ENCODE data around the gene KLF4. TPM values are rescaled to one million over a fixed set of nuclear protein-coding genes. Genes with fewer than 3 reads are reported as not detected.

KLF4 gene
- total RNA-seq, 1 donor from 2014 or later = 143 TPM

DNA sequence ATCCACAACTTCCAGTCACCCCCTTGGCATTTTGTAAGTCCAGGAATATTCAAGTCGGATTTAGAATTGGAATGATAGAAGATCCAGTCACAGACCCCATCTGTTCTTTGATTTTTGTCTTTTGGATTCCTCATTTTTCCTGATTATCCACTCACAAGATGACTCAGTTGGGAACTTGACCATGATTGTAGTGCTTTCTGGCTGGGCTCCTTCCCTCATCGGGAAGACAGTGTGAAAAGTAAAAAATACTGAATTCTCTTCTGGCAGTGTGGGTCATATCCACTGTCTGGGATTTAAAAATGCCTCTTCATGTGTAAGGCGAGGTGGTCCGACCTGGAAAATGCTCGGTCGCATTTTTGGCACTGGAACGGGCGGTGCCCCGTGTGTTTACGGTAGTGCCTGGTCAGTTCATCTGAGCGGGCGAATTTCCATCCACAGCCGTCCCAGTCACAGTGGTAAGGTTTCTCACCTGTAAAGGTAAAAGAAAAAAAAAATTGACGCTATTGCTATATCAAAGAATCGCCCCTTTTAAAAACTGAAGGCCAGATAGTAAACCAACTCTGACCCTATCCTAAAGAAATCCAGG, 4.0 kb downstream of the KLF4 start:
- no peak for ATAC-seq
- no peak for DNase-seq
- intact Hi-C loops (cut with DNase I) = loop anchor here (5.0 kb wide), 1 partner anchor 92 kb away; no protein-coding TSS in a partner anchor
- no peaks in the 10 kb centered on the region for H3K9me3 ChIP-seq
- peaks cover 17% of the 10 kb centered on the region for H3K36me3 ChIP-seq
- TF ChIP-seq, protein P1, sequence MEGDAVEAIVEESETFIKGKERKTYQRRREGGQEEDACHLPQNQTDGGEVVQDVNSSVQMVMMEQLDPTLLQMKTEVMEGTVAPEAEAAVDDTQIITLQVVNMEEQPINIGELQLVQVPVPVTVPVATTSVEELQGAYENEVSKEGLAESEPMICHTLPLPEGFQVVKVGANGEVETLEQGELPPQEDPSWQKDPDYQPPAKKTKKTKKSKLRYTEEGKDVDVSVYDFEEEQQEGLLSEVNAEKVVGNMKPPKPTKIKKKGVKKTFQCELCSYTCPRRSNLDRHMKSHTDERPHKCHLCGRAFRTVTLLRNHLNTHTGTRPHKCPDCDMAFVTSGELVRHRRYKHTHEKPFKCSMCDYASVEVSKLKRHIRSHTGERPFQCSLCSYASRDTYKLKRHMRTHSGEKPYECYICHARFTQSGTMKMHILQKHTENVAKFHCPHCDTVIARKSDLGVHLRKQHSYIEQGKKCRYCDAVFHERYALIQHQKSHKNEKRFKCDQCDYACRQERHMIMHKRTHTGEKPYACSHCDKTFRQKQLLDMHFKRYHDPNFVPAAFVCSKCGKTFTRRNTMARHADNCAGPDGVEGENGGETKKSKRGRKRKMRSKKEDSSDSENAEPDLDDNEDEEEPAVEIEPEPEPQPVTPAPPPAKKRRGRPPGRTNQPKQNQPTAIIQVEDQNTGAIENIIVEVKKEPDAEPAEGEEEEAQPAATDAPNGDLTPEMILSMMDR (IDR thresholded peaks at IDR 0.05) = no peak
- H3K27ac ChIP-seq = peak overlapping the region; percentile 59
- H3K4me3 ChIP-seq = peak overlapping the region; percentile 77
- peaks cover 6% of the 10 kb centered on the region for H3K4me1 ChIP-seq
- peaks cover 3% of the 10 kb centered on the region for H3K27me3 ChIP-seq

DNA sequence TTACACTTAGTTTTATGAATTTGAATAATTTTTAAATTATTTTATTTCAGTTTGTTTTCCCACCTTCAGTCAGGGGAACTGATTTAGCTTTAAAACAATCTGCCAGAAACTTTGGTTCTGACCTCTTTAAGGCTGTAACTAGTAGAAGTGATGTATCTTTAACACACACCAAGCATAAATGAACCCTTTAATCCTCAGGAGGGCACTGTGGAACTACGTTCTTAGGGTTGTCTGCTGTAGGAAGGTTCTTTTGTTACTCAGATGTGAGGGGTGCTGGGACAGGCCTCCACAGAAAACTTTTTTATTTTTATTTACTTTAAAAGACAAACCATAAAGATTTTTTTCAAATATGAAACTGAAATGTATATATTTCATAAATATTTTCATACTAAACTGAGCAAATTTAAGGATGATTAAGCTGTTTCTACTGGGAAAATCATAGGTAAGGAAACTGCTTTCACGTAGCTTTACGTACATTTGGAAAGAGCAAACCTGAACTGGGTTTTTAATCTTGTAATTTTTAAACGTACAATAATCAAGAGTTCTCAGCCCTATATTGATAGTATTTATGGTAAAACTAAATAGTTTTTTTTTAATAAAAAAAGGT, 5.3 kb downstream of the KLF4 start:
- H3K4me3 ChIP-seq = peak overlapping the region; percentile 77

DNA sequence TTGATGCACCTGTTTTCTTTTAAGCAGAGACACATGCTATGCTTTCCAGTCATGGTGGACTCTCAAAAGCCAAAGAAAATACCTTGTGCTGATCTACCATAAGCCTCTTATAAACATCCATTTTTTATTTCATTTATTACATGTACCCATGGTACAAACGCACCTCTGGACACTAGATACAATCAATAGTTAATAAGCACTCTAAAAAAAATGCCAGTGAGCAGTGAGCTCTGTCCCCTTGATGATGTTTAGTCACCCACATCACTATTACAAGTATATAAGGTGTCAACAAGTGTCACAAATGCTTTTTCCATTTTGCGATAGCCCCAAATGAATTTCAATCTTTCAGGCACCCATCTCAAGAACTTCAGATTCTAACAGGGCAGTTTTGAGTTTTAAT, 5.9 kb downstream of the KLF4 start:
- peak overlapping the region; percentile 77 for H3K4me3 ChIP-seq
- H3K4me1 ChIP-seq = no peaks in the 10 kb centered on the region
- TF ChIP-seq, protein P1 (IDR thresholded peaks at IDR 0.05) = no peak
- ATAC-seq = no peak
- no peaks in the 10 kb centered on the region for H3K9me3 ChIP-seq
- DNase-seq = no peak
- H3K36me3 ChIP-seq = peaks cover 17% of the 10 kb centered on the region
- intact Hi-C loops (cut with DNase I) = no loop called here
- H3K27ac ChIP-seq = peak overlapping the region; percentile 59
- peaks cover 3% of the 10 kb centered on the region for H3K27me3 ChIP-seq

More for the DNA sequence above, 5.3 kb downstream of the KLF4 start:
- TF ChIP-seq, protein P1 (IDR thresholded peaks at IDR 0.05) = peak; percentile 56
- H3K27ac ChIP-seq = peak overlapping the region; percentile 59
- H3K9me3 ChIP-seq = no peaks in the 10 kb centered on the region
- DNase-seq (no peak), ATAC-seq (peak; percentile 45)
- H3K27me3 ChIP-seq = peaks cover 3% of the 10 kb centered on the region
- peaks cover 17% of the 10 kb centered on the region for H3K36me3 ChIP-seq
- intact Hi-C loops (cut with DNase I) = no loop called here
- H3K4me1 ChIP-seq = no peaks in the 10 kb centered on the region

DNA sequence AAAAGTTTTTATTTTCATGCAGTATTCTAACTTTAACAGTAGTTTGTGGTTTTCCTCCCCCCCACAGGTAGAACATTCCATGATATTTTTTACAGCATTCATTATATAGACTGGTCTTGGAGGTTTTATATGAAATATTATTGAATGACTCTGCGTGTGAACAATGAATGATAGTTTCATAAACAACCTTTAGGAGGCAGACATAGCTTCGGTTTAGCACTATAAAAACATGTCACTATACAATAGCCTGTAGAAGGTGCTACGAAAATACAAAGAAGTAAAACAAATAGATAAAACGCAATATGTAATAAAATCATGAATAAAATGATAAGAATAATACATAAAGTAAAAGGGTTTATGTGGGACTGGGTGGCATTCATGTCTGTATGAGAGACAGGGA, 8.5 kb downstream of the KLF4 start:
- DNase-seq (no peak), ATAC-seq (no peak)
- no peaks in the 10 kb centered on the region for H3K27me3 ChIP-seq
- intact Hi-C loops (cut with DNase I) = no loop called here
- H3K27ac ChIP-seq = no peak overlapping the region
- TF ChIP-seq, protein P1 (IDR thresholded peaks at IDR 0.05) = peak; percentile 12
- no peak overlapping the region for H3K4me3 ChIP-seq
- H3K36me3 ChIP-seq = peaks cover 15% of the 10 kb centered on the region
- no peaks in the 10 kb centered on the region for H3K9me3 ChIP-seq
- H3K4me1 ChIP-seq = no peaks in the 10 kb centered on the region

DNA sequence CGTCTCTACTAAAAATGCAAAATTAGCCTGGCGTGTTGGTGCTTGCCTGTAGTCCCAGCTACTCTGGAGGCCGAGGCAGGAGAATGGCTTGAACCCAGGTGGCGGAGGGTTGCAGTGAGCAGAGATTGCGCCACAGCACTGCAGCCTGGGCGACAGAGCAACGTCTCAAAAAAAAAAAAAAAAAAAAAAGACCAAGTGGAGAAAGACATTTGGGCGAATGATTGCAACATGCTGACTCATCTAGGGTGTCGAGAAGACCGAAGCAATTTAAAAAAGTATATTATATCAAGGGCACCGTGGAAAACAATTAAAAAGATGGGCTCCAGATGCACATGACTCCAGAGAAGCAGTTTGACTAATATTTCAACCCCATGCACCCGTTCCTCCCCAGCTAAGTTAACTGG, 9.2 kb downstream of the KLF4 start:
- H3K4me1 ChIP-seq = no peaks in the 10 kb centered on the region
- TF ChIP-seq, protein P1 (IDR thresholded peaks at IDR 0.05) = no peak
- H3K9me3 ChIP-seq = no peaks in the 10 kb centered on the region
- no peaks in the 10 kb centered on the region for H3K27me3 ChIP-seq
- DNase-seq (peak; percentile 66), ATAC-seq (no peak)
- peaks cover 8% of the 10 kb centered on the region for H3K36me3 ChIP-seq
- intact Hi-C loops (cut with DNase I) = no loop called here
- no peak overlapping the region for H3K27ac ChIP-seq
- H3K4me3 ChIP-seq = no peak overlapping the region
